CD4-positive, alpha-beta T cell (primary cell): Measurements from ENCODE around the gene YEATS2. TPM values are rescaled to one million over a fixed set of nuclear protein-coding genes. Genes with fewer than 3 reads are reported as not detected.

Experiments
- ATAC-seq: fragments of 200-7000 bp; cut with Tn5 transposase; one replicate; pipeline ENCODE4 v1.10.0; 2022; ENCODE audit warnings: mild to moderate bottlenecking; ENCODE audit not compliant: poor library complexity
- CTCF ChIA-PET: fragments of 350-600 bp; sonication (Branson Sonifier 250); formaldehyde crosslinking; loops from one replicate; lab custom pipeline; 2021; ENCODE audit warnings: antibody characterized with exemption, inconsistent platforms; lab: Charles Lee
- POLR2A ChIA-PET: fragments of 350-600 bp; sonication (Branson Sonifier 250); formaldehyde crosslinking; loops from one replicate; lab custom pipeline; 2021; ENCODE audit warnings: antibody characterized with exemption, inconsistent platforms; lab: Charles Lee
- DNase-seq, 14 experiments: peaks; one replicate each; pipeline ENCODE4 v3.0.0-alpha.2; 2013 to 2020; ENCODE audit warnings: mixed read lengths in 2 of 14
- H3K27ac ChIP-seq, 2 donors: one replicate each; pipeline versions ENCODE4 v1.5.1 to v1.7.0; 2013; ENCODE audit warnings: low read length in 2 of 2, low read depth in 1 of 2, mild to moderate bottlenecking in 1 of 2
- H3K27me3 ChIP-seq, 2 experiments: 1 replicate in 1 of 2; 2 replicates in 1 of 2; pipeline versions ENCODE4 v1.6.1 to v1.7.0; 2013; ENCODE audit warnings: low read length in 2 of 2, control low read depth in 1 of 2, mild to moderate bottlenecking in 1 of 2, moderate library complexity in 1 of 2; ENCODE audit not compliant: insufficient read depth in 2 of 2, control insufficient read depth in 1 of 2
- H3K36me3 ChIP-seq: one replicate; pipeline ENCODE4 v1.6.1; 2013; ENCODE audit warnings: low read length, control low read depth; ENCODE audit not compliant: insufficient read depth
- H3K4me1 ChIP-seq: one replicate; pipeline ENCODE4 v1.6.1; 2013; ENCODE audit warnings: low read length, control low read depth; ENCODE audit not compliant: insufficient read depth
- H3K4me3 ChIP-seq: one replicate; pipeline ENCODE4 v1.5.1; 2013; ENCODE audit warnings: mild to moderate bottlenecking, low read length, moderate library complexity
- H3K9me3 ChIP-seq, 2 experiments: 1 replicate in 1 of 2; 2 replicates in 1 of 2; pipeline versions ENCODE4 v1.6.1 to v1.7.0; 2013; ENCODE audit warnings: low read length in 2 of 2, mild to moderate bottlenecking in 2 of 2, control low read depth in 1 of 2, moderate library complexity in 1 of 2; ENCODE audit not compliant: control insufficient read depth in 1 of 2, insufficient read depth in 1 of 2
- H3K27ac Mint-ChIP-seq: one replicate; pipeline ENCODE4 v1.8.0; 2020; ENCODE audit warnings: mixed read lengths
- H3K27me3 Mint-ChIP-seq: one replicate; pipeline ENCODE4 v1.8.0; 2021; ENCODE audit warnings: mixed read lengths
- H3K36me3 Mint-ChIP-seq: one replicate; pipeline ENCODE4 v1.8.0; 2021; ENCODE audit warnings: low read depth, mixed read lengths
- H3K4me1 Mint-ChIP-seq: one replicate; pipeline ENCODE4 v1.8.0; 2021; ENCODE audit warnings: low read depth, mixed read lengths
- H3K4me3 Mint-ChIP-seq: one replicate; pipeline ENCODE4 v1.8.0; 2020; ENCODE audit warnings: mild to moderate bottlenecking, mixed read lengths
- H3K9me3 Mint-ChIP-seq: one replicate; pipeline ENCODE4 v1.8.0; 2020; ENCODE audit warnings: mixed read lengths
- intact Hi-C, 2 experiments: fragments of 100-400 bp; cut with DNase I in 1 of 2; cut with micrococcal nuclease in 1 of 2; formaldehyde crosslinking; loops; one replicate each; pipeline versions ENCODE4 v1.15.1 to v1.9.0; 2023 to 2025; cut with DNase I, micrococcal nuclease
- total RNA-seq, 174 experiments: library from RNA in 2 of 174; stranded (reverse) in 2 of 174; gene quantifications; one replicate each; pipeline ENCODE4 v1.2.3 and lab custom pipeline; 2021 to 2026
- TF ChIP-seq, protein P1 (sequence below): fragments of 200-600 bp; IDR thresholded peaks from one replicate; pipeline ENCODE4 v1.8.0; 2022; ENCODE audit warnings: antibody characterized with exemption, mild to moderate bottlenecking

Gene YEATS2
- total RNA-seq, 2 experiments from 2014 or later, result 14.6 to 15.9 TPM

DNA sequence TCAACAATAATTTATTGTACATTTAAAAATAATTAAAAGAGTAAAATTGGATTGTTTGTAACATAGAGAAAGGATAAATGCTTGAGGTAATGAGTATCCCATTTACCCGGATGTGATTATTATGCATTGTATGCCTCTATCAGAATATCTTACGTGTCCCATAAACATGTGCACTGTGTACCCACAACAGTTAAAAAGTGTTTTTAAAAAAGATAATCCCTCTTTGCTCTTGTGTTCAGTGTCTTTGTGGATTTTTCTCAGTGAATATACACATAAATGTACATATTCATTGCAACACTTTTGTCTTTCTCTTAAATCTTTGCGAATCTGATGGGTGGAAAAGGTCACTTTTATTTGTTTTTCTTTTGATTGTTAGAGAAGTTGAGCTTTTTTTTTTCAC, 20.4 kb downstream of the YEATS2 start:
- intact Hi-C loops, result no loop called here
- Histone ChIP-seq H3K4me3 (no peak overlapping the region), H3K36me3 (peaks cover 49% of the 10 kb centered on the region), H3K9me3 (no peaks in the 10 kb centered on the region), H3K4me1 (no peaks in the 10 kb centered on the region), H3K27ac (no peak overlapping the region), H3K27me3 (no peaks in the 10 kb centered on the region)
- H3K4me3 Mint-ChIP-seq, result no peak overlapping the region
- H3K36me3 Mint-ChIP-seq, result peaks cover 65% of the 10 kb centered on the region
- CTCF ChIA-PET, result no interaction called here
- no peak for ATAC-seq
- no peak for DNase-seq
- no peaks in the 10 kb centered on the region for H3K4me1 Mint-ChIP-seq
- TF ChIP-seq, protein P1, sequence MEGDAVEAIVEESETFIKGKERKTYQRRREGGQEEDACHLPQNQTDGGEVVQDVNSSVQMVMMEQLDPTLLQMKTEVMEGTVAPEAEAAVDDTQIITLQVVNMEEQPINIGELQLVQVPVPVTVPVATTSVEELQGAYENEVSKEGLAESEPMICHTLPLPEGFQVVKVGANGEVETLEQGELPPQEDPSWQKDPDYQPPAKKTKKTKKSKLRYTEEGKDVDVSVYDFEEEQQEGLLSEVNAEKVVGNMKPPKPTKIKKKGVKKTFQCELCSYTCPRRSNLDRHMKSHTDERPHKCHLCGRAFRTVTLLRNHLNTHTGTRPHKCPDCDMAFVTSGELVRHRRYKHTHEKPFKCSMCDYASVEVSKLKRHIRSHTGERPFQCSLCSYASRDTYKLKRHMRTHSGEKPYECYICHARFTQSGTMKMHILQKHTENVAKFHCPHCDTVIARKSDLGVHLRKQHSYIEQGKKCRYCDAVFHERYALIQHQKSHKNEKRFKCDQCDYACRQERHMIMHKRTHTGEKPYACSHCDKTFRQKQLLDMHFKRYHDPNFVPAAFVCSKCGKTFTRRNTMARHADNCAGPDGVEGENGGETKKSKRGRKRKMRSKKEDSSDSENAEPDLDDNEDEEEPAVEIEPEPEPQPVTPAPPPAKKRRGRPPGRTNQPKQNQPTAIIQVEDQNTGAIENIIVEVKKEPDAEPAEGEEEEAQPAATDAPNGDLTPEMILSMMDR, result no peak
- H3K27ac Mint-ChIP-seq, result no peak overlapping the region
- POLR2A ChIA-PET, result no interaction called here
- H3K27me3 Mint-ChIP-seq, result no peaks in the 10 kb centered on the region
- no peaks in the 10 kb centered on the region for H3K9me3 Mint-ChIP-seq

DNA sequence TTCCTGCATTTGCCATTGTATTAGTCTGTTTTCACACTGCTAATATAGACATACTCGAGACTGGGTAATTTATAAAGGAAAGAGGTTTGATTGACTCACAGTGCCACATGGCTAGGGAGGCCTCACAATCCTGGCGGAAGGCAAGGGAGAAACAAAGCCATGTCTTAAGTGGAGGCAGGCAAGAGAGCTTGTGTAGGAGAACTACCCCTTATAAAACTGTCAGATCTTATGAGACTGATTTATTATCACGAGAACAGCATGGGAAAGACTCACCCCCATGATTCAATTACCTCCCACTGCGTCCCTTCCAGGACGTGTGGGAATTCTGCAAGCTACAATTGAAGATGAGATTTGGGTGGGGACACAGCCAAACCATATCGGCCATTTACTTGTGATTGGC, 27.8 kb downstream of the YEATS2 start:
- H3K27ac Mint-ChIP-seq, result no peak overlapping the region
- no peak overlapping the region for H3K4me3 ChIP-seq
- no peaks in the 10 kb centered on the region for H3K4me1 ChIP-seq
- no peak overlapping the region for H3K4me3 Mint-ChIP-seq
- H3K27me3 Mint-ChIP-seq, result no peaks in the 10 kb centered on the region
- POLR2A ChIA-PET, result no interaction called here
- H3K9me3 Mint-ChIP-seq, result no peaks in the 10 kb centered on the region
- H3K9me3 ChIP-seq, result no peaks in the 10 kb centered on the region
- intact Hi-C loops, result no loop called here
- CTCF ChIA-PET, result no interaction called here
- no peak for DNase-seq
- no peaks in the 10 kb centered on the region for H3K4me1 Mint-ChIP-seq
- H3K36me3 Mint-ChIP-seq, result peaks cover 90% of the 10 kb centered on the region
- H3K27ac ChIP-seq, result no peak overlapping the region
- peaks cover 67% of the 10 kb centered on the region for H3K36me3 ChIP-seq
- H3K27me3 ChIP-seq, result no peaks in the 10 kb centered on the region
- no peak for ATAC-seq
- TF ChIP-seq, protein P1, result no peak

DNA sequence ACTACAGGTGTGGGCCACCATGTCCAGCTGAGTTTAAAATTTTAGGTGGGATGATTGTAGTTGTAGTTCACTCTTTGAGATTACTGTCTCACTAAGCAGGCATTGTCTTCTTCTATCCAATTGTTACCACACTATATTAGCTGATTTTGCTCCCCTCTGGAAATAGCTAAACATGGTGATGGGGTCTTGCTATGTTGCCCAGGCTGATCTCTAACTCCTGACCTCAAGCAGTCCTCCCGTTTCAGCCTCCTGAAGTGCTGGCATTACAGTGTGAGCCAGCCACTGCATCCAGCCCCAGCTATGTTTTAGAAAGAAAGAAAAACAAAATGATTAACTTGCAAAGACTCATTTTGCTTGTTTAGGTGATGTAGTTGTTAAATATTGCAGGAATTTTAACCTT, 30.6 kb downstream of the YEATS2 start:
- no peaks in the 10 kb centered on the region for H3K27me3 Mint-ChIP-seq
- POLR2A ChIA-PET, result no interaction called here
- H3K4me3 ChIP-seq, result no peak overlapping the region
- H3K27ac Mint-ChIP-seq, result no peak overlapping the region
- no peak overlapping the region for H3K4me3 Mint-ChIP-seq
- intact Hi-C loops, result no loop called here
- peaks cover 84% of the 10 kb centered on the region for H3K36me3 Mint-ChIP-seq
- no peaks in the 10 kb centered on the region for H3K27me3 ChIP-seq
- peaks cover 62% of the 10 kb centered on the region for H3K36me3 ChIP-seq
- TF ChIP-seq, protein P1, result no peak
- H3K27ac ChIP-seq, result no peak overlapping the region
- no peaks in the 10 kb centered on the region for H3K9me3 Mint-ChIP-seq
- H3K9me3 ChIP-seq, result no peaks in the 10 kb centered on the region
- ATAC-seq (no peak), DNase-seq (no peak)
- no peaks in the 10 kb centered on the region for H3K4me1 Mint-ChIP-seq
- CTCF ChIA-PET, result no interaction called here
- no peaks in the 10 kb centered on the region for H3K4me1 ChIP-seq
